ENCODE data around the gene SKAP2. TPM values are rescaled to one million over a fixed set of nuclear protein-coding genes. Genes with fewer than 3 reads are reported as not detected.

Gene SKAP2, protein sequence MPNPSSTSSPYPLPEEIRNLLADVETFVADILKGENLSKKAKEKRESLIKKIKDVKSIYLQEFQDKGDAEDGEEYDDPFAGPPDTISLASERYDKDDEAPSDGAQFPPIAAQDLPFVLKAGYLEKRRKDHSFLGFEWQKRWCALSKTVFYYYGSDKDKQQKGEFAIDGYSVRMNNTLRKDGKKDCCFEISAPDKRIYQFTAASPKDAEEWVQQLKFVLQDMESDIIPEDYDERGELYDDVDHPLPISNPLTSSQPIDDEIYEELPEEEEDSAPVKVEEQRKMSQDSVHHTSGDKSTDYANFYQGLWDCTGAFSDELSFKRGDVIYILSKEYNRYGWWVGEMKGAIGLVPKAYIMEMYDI
- polyA plus RNA-seq (ENCODE audit: insufficient read depth in 1 of 5, insufficient read length in 5 of 5, low replicate concordance in 1 of 5), result 10 to 100 TPM; 32.1 to 53.9 (median 47.0) TPM
- long read RNA-seq, donor 1, transcript SKAP2-201 (13 exons, 3,998 nt), result major isoform, 14 of 39 reads
- long read RNA-seq, donor 1, partial matches to known transcripts, result 25 of 39 reads
- long read RNA-seq, donor 1, other reads (novel, unspliced or antisense), result 0 of 39 reads
- long read RNA-seq, donor 2, transcript SKAP2-201 (13 exons, 3,998 nt), result major isoform, 6 of 6 reads
- long read RNA-seq, donor 2, partial matches to known transcripts, result 0 of 6 reads
- long read RNA-seq, donor 2, other reads (novel, unspliced or antisense), result 0 of 6 reads
- long read RNA-seq, donor 3, transcript SKAP2-201 (13 exons, 3,998 nt), result major isoform, 7 of 7 reads
- long read RNA-seq, donor 3, partial matches to known transcripts, result 0 of 7 reads
- long read RNA-seq, donor 3, other reads (novel, unspliced or antisense), result 0 of 7 reads
- long read RNA-seq, donor 4, partial matches to known transcripts, result 5 of 9 reads
- long read RNA-seq, donor 4, other reads (novel, unspliced or antisense), result 0 of 9 reads
- long read RNA-seq, donor 5, transcript SKAP2-201 (13 exons, 3,998 nt), result major isoform, 16 of 35 reads
- long read RNA-seq, donor 5, partial matches to known transcripts, result 19 of 35 reads
- long read RNA-seq, donor 5, other reads (novel, unspliced or antisense), result 0 of 35 reads
- long read RNA-seq, donor 6, transcript SKAP2-201 (13 exons, 3,998 nt), result major isoform, 11 of 17 reads
- long read RNA-seq, donor 6, partial matches to known transcripts, result 6 of 17 reads
- long read RNA-seq, donor 6, other reads (novel, unspliced or antisense), result 0 of 17 reads
- long read RNA-seq, donor 7, transcript SKAP2-201 (13 exons, 3,998 nt), result major isoform, 8 of 8 reads
- long read RNA-seq, donor 7, partial matches to known transcripts, result 0 of 8 reads
- long read RNA-seq, donor 7, other reads (novel, unspliced or antisense), result 0 of 8 reads
- long read RNA-seq, donor 8, partial matches to known transcripts, result 0 of 2 reads
- long read RNA-seq, donor 8, other reads (novel, unspliced or antisense), result 0 of 2 reads

GRCh38 chr7:26864309-26865093 lies at the start of gene SKAP2:
Gene SKAP2, minus strand, starts transcription at chr7:26864590. Its CDS starts 161 bp downstream, at chr7:26864429.
- peak; percentile 99 to 100 for DNase-seq

DNA sequence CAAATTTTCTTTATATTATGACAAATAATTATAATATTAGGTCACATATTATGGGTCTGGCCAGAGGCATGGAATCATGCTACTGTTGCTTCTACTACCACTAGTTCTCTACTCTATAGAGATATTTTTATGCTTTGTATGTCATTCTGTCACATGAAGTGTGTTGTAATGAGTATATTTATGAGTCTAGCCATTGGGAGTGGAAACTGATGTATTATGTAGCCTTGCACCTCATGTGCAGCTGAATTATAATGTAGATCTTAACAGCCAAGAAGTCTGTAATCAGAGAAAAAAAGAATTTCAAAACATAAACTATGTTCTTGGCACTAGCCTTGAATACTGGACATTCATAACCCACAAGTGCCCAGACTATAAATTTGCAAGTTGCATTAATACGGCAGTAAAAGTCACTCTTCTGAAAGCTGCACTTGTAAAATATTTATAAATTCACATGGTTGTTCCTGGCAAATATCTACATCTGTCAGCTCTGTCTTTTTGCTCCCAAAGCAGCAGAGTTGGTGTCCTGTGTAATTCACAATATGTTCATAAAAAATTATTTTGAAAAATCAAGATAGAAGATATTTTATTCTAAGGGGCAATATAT lies 48.6 kb upstream of the SKAP2 start:
- DNase-seq, result peak; percentile 77 to 80

DNA sequence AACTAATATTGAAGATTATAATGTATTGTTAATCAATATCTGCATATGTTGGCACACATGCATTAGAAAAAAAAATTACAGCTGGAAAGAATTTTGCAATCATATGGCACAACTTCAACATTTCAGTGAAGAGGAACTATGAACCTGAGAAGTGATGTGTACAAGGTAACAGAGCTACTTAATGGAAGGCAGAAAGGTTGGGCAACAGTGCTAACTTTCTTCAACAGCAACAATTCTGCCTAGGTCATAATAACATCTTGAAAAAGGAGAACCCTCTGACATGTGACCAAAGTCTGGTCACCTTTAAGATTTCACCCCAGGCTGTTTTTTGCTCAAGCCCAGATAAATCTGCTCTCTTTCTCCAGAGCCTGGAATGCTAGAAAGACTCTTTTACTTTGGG lies 47.9 kb upstream of the SKAP2 start:
- no peak for DNase-seq

DNA sequence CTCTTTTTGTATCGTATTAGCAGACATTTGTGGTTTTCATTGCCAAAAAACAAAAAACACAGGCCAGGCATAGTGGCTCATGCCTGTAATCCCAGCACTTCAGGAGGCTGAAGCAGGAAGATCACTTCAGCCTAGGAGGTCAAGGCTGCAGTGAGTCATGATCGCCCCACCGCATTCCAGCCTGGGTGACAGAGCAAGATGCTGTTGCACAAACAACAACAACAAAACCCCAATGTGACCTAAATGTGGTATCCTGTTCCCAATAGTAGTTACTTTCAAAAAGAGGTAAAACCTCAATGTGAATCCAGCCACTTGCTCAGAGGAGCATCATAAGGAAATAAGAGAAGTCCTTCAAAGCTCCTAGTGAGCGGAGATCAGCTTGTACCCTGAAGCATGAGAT lies 45.8 kb upstream of the SKAP2 start:
- DNase-seq, result no peak

GRCh38 chr7:26900251-26900650 lies 35.9 kb upstream of the SKAP2 start:
- peak; percentile 30 to 41 for DNase-seq

- DNase-seq, result no peak
Measured at GRCh38 chr7:26899519-26899918, 35.1 kb upstream of the SKAP2 start.

GRCh38 chr7:26898891-26899290 lies 34.5 kb upstream of the SKAP2 start:
- peak; percentile 29 to 40 for DNase-seq

DNA sequence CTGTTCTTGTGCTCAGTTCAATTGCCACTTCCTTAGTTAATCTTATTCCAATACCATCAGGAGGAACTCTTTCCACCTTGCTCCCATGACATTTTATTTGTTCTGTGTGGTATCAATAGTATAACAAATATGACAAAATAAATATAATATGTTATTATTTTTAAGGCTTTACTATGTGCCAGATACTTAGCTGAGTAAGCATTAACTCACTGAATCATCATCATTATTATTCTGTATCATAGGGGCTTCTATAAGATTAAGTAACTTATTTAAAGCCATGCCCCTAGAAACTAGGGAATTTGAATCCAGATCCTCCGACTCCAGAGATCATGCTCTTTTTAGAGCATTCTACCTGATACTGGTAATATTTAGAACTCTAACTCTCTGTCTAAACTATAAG lies 33.5 kb upstream of the SKAP2 start:
- DNase-seq, result no peak

GRCh38 chr7:26891400-26892350 lies 27.3 kb upstream of the SKAP2 start:
- no peak for DNase-seq

DNA sequence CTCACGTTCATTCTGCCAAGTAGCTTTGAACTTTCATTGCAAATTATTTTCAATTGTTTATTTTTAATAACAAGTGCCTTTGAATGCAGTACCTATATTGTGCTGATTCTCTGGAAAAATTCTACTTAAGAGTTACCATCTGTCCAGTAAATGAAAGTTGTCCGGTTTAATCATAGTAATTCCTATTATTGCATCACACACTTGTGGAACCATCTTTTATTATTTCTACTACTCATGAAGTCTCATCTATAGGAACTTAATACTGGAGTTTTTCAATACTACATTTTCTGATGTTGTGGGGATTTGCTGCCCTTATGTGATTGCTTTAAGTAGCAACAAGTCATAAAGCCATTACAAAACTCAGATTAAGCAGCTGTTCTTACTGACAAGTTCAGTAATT lies 16.5 kb upstream of the SKAP2 start:
- no peak for DNase-seq

- no peak for DNase-seq
Measured at GRCh38 chr7:26879671-26880070, 15.3 kb upstream of the SKAP2 start.

- no peak for DNase-seq
Measured at GRCh38 chr7:26868841-26869495, 4.6 kb upstream of the SKAP2 start.

GRCh38 chr7:26865094-26865388 lies 651 bp upstream of the SKAP2 start:
- DNase-seq, result no peak

DNA sequence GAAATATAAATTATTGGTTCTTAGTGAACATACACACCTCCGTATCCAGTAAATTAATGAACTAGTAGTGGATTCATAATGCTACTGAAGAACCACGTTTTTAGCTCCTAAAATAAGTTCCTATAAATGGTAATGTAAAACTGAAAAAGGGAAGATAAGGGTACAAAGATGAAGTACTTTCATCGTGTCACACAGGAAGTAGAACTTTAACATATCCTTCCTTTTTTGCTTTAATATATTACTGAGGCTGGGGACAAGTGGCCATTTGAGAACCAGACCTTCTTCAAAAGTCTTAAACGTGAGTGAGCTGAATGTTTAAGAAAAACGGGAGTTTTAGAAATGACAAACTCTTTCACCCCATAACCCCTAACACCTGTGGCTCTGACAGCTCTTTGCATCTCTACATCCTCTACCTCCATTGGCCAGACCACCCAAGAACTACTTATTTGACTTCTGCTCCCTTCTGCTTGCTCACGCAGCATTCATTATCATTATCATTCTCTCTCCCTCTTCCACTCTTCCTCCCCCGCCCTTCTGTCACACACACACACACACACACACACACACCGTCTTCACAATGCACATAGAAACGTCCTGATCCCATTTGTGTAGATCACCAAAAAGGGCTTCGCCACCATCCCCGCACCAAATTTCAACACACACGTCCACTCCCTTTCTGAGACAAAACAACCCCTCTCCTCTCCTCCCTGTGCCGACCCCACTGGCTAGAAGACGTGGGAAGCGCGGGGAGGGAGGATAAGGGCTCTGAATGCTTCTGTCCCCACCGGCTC lies 677 bp downstream of the SKAP2 start:
- peak in 1 of 2 donors; percentile 60 for DNase-seq

DNA sequence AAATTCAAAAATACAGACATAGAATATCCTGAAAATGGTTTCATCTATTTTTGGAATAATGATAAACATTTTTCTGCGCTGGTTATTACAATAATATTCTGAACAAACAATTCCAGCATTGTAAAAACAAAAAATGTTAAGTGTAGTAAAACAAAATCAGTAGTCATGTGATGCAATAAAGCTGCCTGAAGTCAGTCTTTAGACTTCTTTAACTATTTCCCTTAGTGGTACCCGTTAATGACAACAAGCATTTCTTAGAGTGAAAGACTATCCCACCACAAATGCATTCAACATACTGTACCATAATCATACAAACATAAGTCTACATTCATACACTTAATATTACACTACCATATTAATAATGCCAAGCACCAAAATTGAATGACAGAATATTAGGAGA lies 1.6 kb downstream of the SKAP2 start:
- DNase-seq, result no peak

- DNase-seq, result no peak
Measured at GRCh38 chr7:26861050-26861449, 3.3 kb downstream of the SKAP2 start.

- DNase-seq, result no peak
Measured at GRCh38 chr7:26860361-26860760, 4.0 kb downstream of the SKAP2 start.

DNA sequence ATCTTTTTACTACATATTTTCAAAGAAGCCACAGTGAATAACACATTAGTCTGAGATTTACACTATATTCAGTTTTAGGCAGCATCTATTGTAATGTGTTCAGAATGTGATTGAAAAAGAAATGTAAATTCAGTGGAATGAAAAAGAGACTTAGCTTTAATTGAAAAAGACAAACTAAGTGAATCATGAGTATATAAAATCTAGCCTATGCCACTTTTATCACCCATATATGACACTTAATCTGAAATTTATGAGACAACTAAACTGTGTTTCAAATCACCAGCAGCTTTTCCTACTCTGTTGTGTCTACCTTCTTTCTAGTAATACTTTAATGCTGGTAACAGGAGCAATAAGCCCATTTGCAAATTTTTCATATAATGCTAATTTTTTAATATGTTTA lies 4.7 kb downstream of the SKAP2 start:
- no peak for DNase-seq
